DOHH2 (cell line): ENCODE measurements around the gene KRTAP12-1.

Source experiments
- CTCF ChIP-seq: fragments of 200-600 bp; sonication (generic); IDR thresholded peaks from one replicate; pipeline ENCODE4 v1.5.1; 2014; ENCODE audit warnings: antibody characterized with exemption, mild to moderate bottlenecking, low read depth, low read length; ENCODE audit not compliant: poor library complexity, severe bottlenecking
- EZH2phosphoT487 ChIP-seq: fragments of 200-600 bp; sonication (generic); IDR thresholded peaks from 2 replicates; pipeline ENCODE4 v1.6.1; 2017; ENCODE audit warnings: borderline replicate concordance, mild to moderate bottlenecking, antibody characterized with exemption, low read length, moderate library complexity, mixed read lengths

GRCh38 chr21:44648557-44649311 is 33.2 kb downstream of the KRTAP12-1 start:
- TF ChIP-seq CTCF (no peak), EZH2phosphoT487 (no peak)
